Left ventricle myocardium inferior (tissue), 1 donor: ENCODE measurements around the gene TEX9. TPM values are rescaled to one million over a fixed set of nuclear protein-coding genes. Genes with fewer than 3 reads are reported as not detected.
"Not testable (repeated sequence)": the region's sequence is repeated elsewhere in the genome, so short reads cannot be mapped to it uniquely, and the experiment has no call there.

Source experiments
- DNase-seq: peaks from one replicate; pipeline ENCODE4 v3.0.0-alpha.2; 2020
- H3K27ac ChIP-seq: fragments of 200-600 bp; replicated peaks from 2 replicates; pipeline ENCODE4 v1.8.0; 2021
- H3K27me3 ChIP-seq: fragments of 200-600 bp; 2 replicates; pipeline ENCODE4 v1.8.0; 2021; ENCODE audit warnings: low read depth
- H3K36me3 ChIP-seq: fragments of 200-600 bp; 2 replicates; pipeline ENCODE4 v1.8.0; 2021
- H3K4me1 ChIP-seq: fragments of 200-600 bp; 2 replicates; pipeline ENCODE4 v1.8.0; 2021
- H3K4me3 ChIP-seq: fragments of 200-600 bp; 2 replicates; pipeline ENCODE4 v1.8.0; 2021; ENCODE audit warnings: mild to moderate bottlenecking, moderate library complexity
- H3K9me3 ChIP-seq: fragments of 200-600 bp; replicated peaks from 2 replicates; pipeline ENCODE4 v1.8.0; 2021
- intact Hi-C: fragments of 100-400 bp; cut with micrococcal nuclease; formaldehyde crosslinking; loops from one replicate; pipeline ENCODE4 v1.11.0; 2022
- total RNA-seq: library from RNA; stranded (reverse); fragmentation: NEBNext Ultra II Directional; extraction: Animal tissue kit (Norgen Biotek cat#: 25700); gene quantifications from one replicate; pipeline ENCODE4 v1.2.1, GENCODE V29; 2021
- TF ChIP-seq, protein P1 (sequence below): fragments of 200-600 bp; IDR thresholded peaks from 2 replicates; pipeline ENCODE4 v1.8.0; 2021; ENCODE audit warnings: antibody characterized with exemption, mild to moderate bottlenecking, borderline replicate concordance
- donor health status: DM: no; HTN: yes; CAD: no; lungs with severe emphysema.

TEX9 gene
- total RNA-seq, 1 donor from 2014 or later, result 0.77 TPM

DNA sequence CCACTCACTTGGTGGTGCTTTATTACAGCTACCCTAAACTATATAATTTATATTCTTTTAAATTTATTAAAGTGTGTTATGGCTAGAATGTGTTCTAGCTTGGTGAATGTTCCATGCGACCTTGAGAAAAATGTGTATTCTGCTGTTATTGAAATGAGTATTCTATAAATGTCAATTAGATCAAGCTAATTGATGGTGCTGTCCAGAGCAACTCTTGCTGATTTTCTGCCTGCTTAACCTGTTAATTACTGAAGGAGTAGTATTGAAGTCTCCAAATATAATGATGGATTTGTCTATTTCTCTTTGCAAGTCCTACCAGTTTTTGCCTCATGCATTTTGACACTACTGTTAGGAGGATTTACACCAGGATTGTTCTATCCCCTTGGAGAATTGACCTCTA lies 3.2 kb upstream of the TEX9 start:
- intact Hi-C loops, result no loop called here
- Histone ChIP-seq H3K4me1 (peaks cover 16% of the 10 kb centered on the region), H3K4me3 (no peak overlapping the region), H3K27me3 (no peaks in the 10 kb centered on the region), H3K36me3 (no peaks in the 10 kb centered on the region), H3K9me3 (peaks cover 15% of the 10 kb centered on the region), H3K27ac (no peak overlapping the region)
- TF ChIP-seq, protein P1, sequence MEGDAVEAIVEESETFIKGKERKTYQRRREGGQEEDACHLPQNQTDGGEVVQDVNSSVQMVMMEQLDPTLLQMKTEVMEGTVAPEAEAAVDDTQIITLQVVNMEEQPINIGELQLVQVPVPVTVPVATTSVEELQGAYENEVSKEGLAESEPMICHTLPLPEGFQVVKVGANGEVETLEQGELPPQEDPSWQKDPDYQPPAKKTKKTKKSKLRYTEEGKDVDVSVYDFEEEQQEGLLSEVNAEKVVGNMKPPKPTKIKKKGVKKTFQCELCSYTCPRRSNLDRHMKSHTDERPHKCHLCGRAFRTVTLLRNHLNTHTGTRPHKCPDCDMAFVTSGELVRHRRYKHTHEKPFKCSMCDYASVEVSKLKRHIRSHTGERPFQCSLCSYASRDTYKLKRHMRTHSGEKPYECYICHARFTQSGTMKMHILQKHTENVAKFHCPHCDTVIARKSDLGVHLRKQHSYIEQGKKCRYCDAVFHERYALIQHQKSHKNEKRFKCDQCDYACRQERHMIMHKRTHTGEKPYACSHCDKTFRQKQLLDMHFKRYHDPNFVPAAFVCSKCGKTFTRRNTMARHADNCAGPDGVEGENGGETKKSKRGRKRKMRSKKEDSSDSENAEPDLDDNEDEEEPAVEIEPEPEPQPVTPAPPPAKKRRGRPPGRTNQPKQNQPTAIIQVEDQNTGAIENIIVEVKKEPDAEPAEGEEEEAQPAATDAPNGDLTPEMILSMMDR, result no peak
- no peak for DNase-seq

DNA sequence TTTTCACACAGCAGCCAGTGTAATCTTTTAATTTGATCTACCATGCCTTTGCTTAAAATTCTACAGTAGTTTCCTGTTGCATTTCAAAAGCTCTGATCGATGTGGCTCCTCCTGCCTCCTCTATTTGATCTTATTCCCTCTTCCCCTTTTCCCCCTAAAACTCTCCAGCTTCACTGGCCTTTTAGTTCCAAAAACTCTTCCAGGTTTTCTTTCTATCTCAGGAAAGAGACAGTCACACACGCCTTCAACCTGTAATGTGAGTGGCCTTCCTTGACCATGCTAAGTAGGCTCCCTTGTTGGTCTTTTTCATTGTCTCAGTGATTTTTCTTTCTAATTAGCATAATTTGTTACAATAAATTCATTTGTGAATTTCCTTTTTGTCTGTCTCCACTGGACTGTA lies 985 bp downstream of the TEX9 start:
- H3K27ac ChIP-seq, result no peak overlapping the region

GRCh38 chr15:56367156-56367555 lies 1.9 kb downstream of the TEX9 start:
- intact Hi-C loops, result no loop called here

More for the DNA sequence above, 985 bp downstream of the TEX9 start:
- TF ChIP-seq, protein P1, result no peak
- Histone ChIP-seq H3K4me3 (peak overlapping the region; percentile 74), H3K27me3 (peaks cover 4% of the 10 kb centered on the region), H3K36me3 (no peaks in the 10 kb centered on the region), H3K4me1 (peaks cover 16% of the 10 kb centered on the region), H3K9me3 (peaks cover 15% of the 10 kb centered on the region)
- intact Hi-C loops, result no loop called here
- no peak for DNase-seq

DNA sequence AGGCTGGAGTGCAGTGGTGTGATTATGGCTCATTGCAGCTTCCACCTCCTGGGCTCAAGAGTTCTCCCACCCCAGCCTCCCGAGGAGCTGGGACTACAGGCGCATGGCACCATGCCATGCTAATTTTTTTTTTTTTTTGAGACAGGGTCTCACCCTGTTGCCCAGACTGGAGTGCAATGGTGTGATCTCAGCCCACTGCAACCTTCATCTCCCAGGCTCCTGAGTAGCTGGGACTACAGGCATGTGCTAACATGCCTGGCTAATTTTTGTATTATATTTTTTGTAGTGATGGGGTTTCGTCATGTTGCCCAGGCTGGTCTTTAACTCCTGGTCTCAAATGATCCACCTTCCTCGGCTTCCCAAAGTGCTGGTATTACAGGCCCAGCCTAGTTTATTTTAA lies 4.0 kb downstream of the TEX9 start:
- H3K27ac ChIP-seq, result no peak overlapping the region
- no peaks in the 10 kb centered on the region for H3K9me3 ChIP-seq
- H3K4me3 ChIP-seq, result no peak overlapping the region
- no peak for DNase-seq
- intact Hi-C loops, result no loop called here
- TF ChIP-seq, protein P1, result no peak
- peaks cover 4% of the 10 kb centered on the region for H3K27me3 ChIP-seq
- H3K4me1 ChIP-seq, result peaks cover 16% of the 10 kb centered on the region
- H3K36me3 ChIP-seq, result no peaks in the 10 kb centered on the region

More at GRCh38 chr15:56367156-56367555, 1.9 kb downstream of the TEX9 start:
- H3K4me1 ChIP-seq, result peaks cover 16% of the 10 kb centered on the region
- H3K27ac ChIP-seq, result no peak overlapping the region
- TF ChIP-seq, protein P1, result no peak
- no peaks in the 10 kb centered on the region for H3K36me3 ChIP-seq
- no peak overlapping the region for H3K4me3 ChIP-seq
- peaks cover 6% of the 10 kb centered on the region for H3K9me3 ChIP-seq
- DNase-seq, result no peak
- H3K27me3 ChIP-seq, result peaks cover 4% of the 10 kb centered on the region

DNA sequence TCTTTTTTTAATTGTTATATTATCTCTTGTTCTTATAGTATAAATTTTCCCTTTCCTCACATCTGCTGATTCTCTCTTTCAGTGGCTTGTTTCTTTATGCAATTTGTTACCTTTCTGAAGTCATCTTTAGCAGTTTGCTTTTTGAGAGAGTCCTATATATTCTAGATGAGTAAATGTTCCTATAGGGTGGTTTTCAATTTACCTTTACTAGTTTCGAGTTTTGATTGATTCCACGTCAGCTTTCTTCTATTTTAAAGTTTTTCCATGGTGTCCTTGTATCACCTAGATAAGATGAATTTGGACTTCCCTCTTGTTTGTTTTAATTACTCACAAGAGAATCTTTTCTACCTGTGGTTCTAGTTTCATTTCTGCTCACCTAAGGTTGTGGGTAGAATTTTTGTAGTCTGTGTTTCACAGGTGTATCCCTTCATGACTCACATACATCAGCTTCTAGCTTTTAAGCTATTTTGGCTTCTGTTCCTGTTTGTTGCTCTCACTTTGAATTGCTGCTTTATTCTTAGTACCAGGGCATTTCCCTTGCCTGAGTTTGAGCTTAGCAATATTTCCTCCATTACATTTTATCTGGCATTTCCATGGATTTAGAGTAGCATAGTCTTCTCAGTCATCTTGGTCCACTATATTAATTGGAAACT lies 6.4 kb downstream of the TEX9 start:
- no peak for DNase-seq
- H3K4me3 ChIP-seq, result no peak overlapping the region
- intact Hi-C loops, result no loop called here
- no peak overlapping the region for H3K27ac ChIP-seq
- no peaks in the 10 kb centered on the region for H3K9me3 ChIP-seq
- no peaks in the 10 kb centered on the region for H3K36me3 ChIP-seq
- peaks cover 4% of the 10 kb centered on the region for H3K27me3 ChIP-seq
- no peaks in the 10 kb centered on the region for H3K4me1 ChIP-seq
- TF ChIP-seq, protein P1, result no peak

GRCh38 chr15:56374693-56375092 lies 9.5 kb downstream of the TEX9 start:
- intact Hi-C loops, H3K4me1 ChIP-seq, DNase-seq, H3K27me3 ChIP-seq, H3K4me3 ChIP-seq, H3K36me3 ChIP-seq, H3K27ac ChIP-seq: not testable (repeated sequence)
- peaks cover 25% of the 10 kb centered on the region for H3K9me3 ChIP-seq

GRCh38 chr15:56377822-56378221 lies 12.6 kb downstream of the TEX9 start:
- DNase-seq, H3K4me1 ChIP-seq, intact Hi-C loops, H3K36me3 ChIP-seq, H3K4me3 ChIP-seq, H3K27ac ChIP-seq, H3K27me3 ChIP-seq: not testable (repeated sequence)
- peaks cover 39% of the 10 kb centered on the region for H3K9me3 ChIP-seq
